NCI-H2171 treated with DMSO at 0.1 percent for 48 hours (cell line): ENCODE results near the gene VPS13C.

Experiments
- DNase-seq: peaks from one replicate; lab custom pipeline; 2025; lab: John Stamatoyannopoulos, UW

The VPS13C gene

DNA sequence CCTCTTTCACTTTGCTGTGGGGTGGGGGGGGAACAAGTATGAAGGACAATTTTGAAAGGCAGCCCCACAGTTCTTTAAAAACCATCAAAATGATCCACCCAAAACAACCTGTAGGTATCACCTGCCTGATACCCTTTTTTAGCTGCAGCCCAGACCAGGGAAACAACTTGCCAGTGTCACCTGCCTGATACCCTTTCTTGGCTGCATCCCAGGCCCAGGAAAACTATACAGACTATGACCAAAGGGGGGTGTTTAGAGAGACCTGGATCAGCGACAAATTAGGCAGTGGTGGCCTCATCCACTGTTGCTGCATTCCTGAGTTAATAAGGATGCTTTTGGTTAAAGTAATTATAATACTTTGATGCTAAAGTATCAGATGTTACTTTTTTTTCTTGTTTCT lies 122.0 kb downstream of the VPS13C start:
- DNase-seq, result no peak

- DNase-seq, result no peak
Measured at GRCh38 chr15:61936528-61937195, 123.6 kb downstream of the VPS13C start.

- no peak for DNase-seq
Measured at GRCh38 chr15:61935493-61935892, 124.8 kb downstream of the VPS13C start.

DNA sequence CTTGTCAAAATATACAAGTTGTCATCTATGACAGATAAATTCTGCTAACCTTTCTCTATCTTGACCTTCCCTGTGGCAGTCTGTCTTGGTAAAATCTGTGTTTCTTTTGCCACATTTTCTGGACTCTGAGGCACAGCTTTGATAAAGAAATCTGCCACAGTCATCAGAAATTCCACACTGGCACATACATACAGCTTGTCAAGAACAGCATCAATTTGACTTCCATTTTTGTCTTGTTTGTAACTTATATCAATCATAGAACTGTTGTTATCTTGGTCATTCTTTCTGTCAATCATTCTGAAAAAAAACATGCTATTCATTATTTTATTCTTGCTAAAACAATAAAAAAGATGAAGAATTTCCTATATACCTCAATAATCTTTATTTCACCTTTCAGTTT lies 130.8 kb downstream of the VPS13C start:
- DNase-seq, result no peak

DNA sequence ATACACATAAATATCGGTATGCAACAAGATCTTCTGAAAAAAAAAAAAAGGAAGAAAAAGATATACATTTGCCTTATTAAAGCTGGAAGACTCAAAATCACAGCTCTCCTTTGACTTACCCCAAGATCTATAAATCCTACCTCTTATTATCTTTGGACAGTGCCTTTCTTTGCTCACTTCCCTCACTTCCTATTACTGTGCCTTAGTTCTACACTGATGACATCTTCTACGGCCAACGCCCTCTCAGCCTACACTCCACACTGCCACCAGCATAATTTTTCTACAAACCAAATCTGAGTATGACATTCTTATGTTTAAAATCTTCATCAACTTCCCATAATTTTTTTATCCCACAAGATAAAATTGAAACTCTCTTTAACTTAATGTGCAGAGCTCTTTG lies 137.1 kb downstream of the VPS13C start:
- DNase-seq, result no peak

GRCh38 chr15:61921093-61921492 lies 139.2 kb downstream of the VPS13C start:
- DNase-seq, result no peak

DNA sequence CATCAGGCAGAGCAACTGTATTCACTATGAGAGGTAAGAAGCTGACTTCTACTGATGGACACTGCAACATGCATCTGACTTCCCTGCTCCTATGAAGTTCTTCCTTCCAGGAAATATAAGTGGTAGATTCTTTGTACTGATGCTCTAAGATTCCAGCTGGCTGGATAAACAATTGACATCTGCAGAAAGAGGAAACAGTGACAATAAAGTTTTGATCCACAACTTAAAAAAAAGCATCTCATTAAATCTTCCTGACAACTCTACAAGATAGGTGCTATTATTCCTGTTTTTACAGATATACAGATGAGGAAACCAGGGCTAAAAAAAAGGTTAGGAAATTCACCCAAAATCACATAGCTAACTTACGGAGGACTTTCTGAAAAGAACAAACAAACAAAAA lies 142.8 kb downstream of the VPS13C start:
- DNase-seq, result no peak

- DNase-seq, result no peak
Measured at GRCh38 chr15:61916104-61916503, 144.1 kb downstream of the VPS13C start.

GRCh38 chr15:61915640-61916039 lies 144.6 kb downstream of the VPS13C start:
- no peak for DNase-seq

DNA sequence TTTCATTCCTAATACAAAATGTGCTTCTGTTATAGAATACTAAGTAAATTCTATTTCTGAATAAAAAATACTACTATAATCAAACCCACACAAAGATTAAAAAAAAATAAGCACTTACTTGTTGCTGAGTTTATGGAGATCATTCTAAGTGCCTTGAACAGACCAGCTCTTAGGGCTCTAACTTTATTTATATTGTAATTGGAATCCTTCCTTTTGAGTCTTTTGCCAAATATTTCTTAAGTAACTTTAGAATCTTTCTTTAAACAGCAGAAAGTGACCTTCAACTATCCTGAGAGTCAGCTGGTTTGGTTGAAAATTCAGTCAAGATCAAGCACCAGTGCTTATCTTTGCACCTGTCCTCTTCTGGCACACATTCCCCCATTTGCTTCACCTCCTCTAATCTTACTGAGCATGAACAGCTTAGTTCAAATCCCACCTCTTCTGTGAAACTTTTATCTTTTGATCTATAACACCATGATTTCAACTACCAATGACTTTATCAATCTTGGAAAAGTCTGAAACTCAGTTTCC lies 149.3 kb downstream of the VPS13C start:
- no peak for DNase-seq

DNA sequence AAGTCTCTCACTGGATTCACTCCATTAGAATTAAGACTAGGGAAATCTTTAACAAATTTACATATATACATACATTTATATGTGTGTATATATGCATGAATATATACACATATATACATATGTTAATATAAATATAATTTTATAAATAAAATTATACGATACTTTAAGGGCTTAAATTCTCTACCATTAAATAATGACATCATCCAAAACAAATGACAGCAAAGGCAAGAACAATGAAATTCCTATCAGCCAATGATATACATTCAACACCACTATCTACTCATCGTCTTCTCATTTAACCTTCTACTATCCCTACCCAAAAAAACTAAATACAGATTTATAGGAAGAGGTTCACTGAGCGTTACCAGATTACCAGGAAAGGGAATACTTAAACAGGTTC lies 152.0 kb downstream of the VPS13C start:
- DNase-seq, result no peak

GRCh38 chr15:61907753-61908086 lies 152.5 kb downstream of the VPS13C start:
- no peak for DNase-seq

DNA sequence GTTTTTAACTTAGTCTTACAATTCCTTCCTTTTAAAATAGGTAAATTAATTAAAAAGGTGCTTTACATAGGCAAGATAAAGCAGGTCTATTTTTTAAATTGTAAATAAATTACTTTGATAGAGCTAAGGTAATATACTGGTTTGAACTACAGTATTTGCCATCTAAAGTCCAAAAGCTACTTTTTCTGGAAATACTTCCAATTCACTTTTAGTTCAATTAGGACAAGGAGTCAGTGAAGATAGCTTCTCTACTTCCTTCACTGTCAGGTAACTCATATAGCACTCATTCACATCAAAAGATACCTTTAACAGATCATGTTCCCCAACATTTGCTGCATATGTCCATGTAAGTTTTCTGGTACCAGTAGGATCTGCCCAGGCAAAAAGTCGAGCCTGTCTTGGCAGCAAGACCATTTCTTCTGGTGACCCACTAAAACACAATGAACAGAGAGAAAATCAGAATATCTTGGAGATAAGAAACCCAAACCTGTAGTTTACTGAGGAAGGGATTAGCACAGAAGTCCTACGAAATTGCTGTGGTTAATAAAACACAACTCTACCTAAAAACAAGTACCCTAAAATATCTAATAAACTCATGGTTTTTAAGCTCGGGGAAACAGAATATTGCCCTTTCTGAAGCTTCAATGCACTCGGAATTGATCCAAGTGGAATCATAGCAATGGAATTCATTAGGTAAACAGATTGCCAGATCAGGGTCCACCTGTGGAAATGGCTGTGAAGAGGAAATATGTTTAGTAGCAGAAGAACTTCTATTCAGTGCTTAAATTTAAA lies 153.1 kb downstream of the VPS13C start:
- DNase-seq, result no peak

- no peak for DNase-seq
Measured at GRCh38 chr15:61893146-61893545, 167.1 kb downstream of the VPS13C start.

DNA sequence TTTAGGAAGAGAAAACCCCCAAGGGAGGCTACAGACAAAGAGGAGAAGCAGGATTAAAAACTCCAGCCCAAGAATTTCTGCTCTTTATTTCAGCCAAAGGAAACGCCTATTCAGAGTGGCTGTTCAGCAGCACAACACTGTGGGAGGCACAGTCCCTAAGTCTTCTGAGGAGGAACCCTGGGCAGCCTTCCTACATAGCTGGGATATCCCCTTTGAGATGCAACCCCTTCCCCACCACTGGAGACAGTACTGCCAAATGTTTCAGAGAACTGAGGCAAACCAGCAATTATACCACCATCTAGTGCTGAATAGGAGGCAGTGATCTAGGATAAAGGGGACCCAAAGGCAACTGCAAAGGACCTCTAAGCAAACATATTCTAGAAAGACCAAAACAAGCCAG lies 168.1 kb downstream of the VPS13C start:
- no peak for DNase-seq

DNA sequence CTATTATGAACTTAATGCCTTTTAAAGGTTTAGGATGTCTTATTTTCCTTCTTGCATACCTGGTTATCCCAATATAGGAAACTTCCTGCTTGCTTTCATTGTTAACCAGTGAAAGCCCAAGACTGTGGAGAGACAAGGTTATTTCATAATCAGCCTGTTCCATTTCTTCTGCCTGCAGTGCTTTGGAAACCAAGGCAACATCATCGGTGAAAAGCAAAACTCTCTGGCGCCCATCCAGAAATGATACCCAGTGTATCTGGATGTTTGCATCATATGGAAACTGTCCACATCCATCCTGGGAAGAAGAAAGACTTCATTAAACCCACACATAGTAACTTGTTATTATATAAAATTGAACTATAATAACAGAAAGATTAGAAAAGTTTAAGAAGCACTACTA lies 170.1 kb downstream of the VPS13C start:
- DNase-seq, result no peak

DNA sequence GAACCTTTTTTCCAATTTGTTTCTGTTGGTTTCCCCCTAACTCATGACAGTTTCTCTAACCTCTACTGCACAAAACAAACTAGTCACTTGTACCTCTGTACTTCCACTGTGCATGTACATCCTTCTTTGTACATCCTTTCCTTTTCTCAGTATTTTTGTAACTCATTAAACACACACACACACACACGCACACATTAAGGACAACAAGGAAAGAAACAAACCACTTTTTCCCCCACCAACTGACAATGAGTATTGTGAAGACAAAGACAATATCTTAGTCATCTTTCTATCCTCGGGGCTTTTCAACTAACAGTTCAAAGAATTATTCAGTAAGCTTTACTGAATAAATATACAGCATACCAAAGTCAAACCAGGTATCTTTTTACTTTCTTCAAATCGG lies 170.5 kb downstream of the VPS13C start:
- no peak for DNase-seq

- DNase-seq, result no peak
Measured at GRCh38 chr15:61888074-61888780, 172.0 kb downstream of the VPS13C start.

GRCh38 chr15:61880084-61880483 lies 180.2 kb downstream of the VPS13C start:
- no peak for DNase-seq

DNA sequence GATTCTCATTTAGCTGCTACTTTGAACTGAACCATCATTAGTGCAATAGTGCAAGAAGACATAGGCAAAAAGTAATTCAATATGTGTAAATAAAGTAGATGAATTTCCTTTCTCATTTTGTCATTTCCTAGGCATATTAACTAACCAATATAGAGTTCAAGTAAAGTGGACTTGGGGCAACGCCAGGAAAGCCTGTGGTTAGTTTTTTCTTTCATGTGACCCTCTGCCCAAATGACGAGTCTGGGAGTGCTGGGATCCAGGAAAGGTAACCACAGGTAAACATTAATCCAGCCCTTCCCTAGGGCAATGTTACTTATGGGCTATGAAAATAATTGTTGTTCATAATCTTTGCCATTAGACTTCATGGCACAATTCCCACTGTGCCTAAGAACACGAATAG lies 181.0 kb downstream of the VPS13C start:
- peak; percentile 18 for DNase-seq

- peak; percentile 56 for DNase-seq
Measured at GRCh38 chr15:61871926-61872522, 188.2 kb downstream of the VPS13C start.

DNA sequence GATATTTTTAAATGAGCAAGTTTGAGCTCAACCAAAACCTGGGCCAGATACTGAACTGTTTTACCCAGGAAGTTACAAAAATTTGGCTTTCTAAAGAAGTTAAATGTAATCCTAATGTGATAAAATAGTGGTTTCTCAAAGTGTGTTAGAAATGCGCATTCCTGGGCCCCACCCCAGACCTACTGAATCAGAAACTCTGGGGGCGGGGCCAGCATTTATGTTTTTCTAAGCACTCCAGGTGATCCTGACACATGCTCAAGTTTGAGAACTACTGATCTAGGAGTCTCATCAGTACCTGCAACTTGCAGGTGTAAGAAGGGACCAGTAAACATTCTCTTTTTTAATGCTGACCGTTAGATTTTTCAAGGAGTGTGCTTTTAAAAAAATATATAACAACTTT lies 190.6 kb downstream of the VPS13C start:
- DNase-seq, result no peak

GRCh38 chr15:61861962-61862361 lies 198.3 kb downstream of the VPS13C start:
- DNase-seq, result no peak
